Brain pericyte (primary cell): Measurements from ENCODE around the gene MPRIP.

Experiments used
- DNase-seq: peaks from one replicate; pipeline ENCODE4 v3.0.0-alpha.2; 2012; ENCODE audit warnings: low read depth, low spot score

MPRIP gene

DNA sequence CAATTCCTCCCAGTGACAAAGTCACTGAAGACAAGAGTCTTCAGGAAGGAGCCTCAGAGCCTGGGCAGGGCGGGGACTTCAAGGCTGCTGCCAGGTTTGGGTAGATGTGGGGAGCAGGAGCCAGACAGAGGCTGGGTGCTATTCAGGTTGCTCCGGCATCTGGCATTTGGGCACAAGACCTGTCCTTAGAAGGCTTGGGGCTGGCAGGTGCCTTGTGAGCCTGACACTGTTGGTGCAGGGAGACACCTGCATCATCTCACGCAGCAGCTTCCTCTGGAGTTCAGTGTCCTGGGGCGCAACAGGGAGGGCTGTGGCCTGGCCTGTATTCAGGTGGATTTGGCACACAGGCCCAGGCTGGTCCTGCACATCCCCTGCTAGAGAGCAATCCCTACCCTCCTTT, 65.0 kb downstream of the MPRIP start:
- DNase-seq = no peak

- no peak for DNase-seq
Measured at GRCh38 chr17:17107891-17108431, 65.7 kb downstream of the MPRIP start.

DNA sequence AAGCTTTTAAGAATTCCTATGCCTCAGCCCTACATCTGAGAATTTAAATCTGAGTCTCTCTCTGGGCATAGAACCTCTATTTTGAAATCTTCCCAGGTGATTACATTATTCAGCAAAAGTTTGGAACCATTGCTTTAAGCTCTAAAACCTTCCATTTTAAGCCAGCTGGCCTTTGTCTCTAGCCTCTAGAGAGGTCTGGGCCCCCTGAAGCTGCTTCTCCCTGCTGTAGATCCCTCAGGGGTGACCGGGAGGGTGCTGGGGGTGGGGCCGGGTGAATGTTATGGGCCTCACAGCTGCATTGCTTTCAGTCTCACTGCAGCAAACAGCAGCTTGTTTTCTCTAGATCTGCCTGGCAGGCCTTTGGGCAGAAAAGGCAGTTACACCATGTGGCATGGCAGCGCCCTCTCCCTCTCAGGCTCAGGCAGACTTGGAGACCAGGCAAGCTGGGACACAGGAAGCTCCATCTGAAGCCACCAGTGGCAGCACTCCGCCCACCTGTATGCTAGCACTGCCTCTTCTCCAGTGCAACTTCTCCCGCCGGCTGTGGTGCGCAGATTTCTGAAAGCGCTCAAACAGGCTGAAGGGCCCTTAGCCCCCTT, 66.3 kb downstream of the MPRIP start:
- DNase-seq = no peak

- no peak for DNase-seq
Measured at GRCh38 chr17:17109256-17109655, 67.0 kb downstream of the MPRIP start.

DNA sequence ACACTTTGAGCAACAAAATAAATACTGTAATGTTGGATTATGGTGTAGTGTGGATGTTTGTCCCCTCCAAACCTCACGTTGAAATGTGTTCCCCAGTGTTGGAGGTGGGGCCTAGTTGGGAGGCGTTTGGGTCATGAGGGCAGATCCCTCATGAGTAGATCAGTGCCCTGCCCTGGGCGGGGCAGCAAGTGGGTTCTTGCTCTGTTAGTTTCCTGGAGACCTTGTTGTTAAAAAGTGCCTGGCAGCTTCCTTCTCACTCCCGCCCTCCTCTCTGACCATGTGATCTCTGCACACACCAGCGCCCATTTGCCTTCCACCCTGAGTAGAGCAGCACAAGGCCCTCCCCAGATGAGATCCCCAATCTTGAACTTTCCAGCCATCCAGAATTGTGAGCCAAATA, 67.7 kb downstream of the MPRIP start:
- DNase-seq = no peak

GRCh38 chr17:17110520-17110919, 68.3 kb downstream of the MPRIP start:
- no peak for DNase-seq

DNA sequence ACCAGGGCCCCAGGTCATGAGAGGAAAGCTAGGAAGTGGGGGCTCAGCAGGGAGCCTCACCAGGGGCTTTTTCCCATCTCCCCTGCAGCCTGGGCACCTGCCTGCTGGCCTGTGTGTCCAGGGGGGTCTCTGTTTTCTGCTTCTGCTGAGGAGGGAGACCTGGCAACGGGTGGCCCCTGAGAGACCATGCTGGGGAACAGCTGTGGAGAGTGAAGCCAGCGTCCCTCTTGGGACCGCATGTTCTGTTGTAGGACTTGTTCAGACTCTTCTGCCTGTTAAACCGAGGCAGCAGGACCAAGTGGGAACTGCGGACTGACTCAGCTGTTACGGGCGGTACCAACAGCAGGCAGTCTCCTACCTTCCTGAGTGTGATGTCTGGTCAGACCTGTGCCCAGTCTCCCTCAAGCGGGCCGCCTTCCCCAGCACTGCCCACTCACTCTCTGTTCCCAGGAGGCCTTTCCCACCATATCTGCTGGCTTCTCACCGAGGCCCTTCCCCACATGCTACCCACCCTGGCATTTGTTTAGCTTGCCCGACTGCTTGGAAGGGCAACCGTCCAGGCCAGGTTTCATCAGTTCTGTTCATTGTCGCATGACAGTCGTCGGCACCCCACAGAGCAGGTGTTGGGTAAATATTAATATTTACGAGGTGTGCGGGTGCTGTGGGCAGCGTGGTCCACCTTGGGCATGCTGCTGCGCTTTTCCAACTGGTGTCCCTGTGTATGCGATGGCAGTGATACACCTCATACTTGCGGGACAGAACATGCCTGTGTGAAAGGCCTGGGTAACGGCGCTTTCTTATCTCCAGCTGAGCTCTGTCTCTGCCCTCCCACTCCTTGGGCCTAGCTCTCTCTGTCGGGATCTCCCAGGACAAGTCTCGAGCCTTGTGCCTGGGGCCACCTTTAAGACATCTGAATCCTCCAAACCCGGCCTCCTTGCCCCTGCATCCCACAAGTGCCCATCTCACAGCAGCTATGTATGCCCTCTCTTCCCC, 69.4 kb downstream of the MPRIP start:
- no peak for DNase-seq

GRCh38 chr17:17112628-17113200, 70.5 kb downstream of the MPRIP start:
- DNase-seq = no peak

DNA sequence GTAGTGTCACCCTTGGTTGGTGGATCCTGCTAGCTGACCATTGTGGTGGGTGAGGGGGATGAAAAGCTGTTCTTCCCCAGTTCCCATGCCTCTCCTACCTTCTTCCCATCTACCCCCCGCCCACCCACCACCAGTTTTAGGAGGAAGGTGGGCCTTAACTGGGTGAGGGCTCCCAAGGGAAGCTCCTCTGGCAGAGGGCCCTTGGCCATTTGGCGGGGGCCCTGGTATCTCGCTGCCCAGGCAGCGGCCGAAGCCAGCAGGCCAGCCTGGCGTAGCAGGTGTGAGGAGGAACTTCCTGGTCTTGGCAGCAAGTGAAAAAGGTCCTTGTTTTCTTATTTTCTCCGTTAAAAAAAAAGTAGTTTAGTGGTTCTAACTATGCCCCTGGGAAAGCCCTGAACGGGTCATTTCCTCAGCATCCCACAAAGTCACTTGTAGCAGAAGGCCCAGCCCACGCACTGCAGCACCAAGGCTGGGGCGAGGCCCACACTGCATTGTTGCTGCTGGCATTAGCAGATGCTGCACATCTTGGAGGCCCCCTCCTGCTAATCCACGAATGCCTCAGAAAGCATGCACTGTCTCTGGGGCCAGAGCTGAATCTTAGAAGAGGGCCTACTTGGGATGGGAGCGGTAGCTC, 72.5 kb downstream of the MPRIP start:
- DNase-seq = no peak

- DNase-seq = no peak
Measured at GRCh38 chr17:17115620-17116019, 73.4 kb downstream of the MPRIP start.

DNA sequence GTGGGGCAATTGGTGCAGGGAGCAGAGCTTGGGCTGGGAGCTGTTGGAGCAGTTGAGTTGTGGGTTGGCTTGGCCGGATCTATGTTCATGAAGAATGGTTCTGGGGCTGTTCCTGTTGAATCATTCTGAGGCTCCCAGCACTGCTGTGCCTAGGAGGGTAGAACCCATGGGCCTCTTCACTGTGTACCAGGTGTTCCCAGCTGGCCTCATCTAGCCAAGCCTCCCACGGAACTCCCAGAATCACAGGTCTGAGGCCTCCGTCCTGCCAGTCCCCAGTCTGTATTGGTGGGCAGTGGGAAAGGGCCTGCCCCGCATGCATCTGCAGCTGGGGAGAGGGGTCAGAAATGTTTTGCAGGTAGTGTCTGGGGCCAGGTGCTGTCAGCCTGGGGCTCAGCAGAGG, 74.1 kb downstream of the MPRIP start:
- DNase-seq = no peak

DNA sequence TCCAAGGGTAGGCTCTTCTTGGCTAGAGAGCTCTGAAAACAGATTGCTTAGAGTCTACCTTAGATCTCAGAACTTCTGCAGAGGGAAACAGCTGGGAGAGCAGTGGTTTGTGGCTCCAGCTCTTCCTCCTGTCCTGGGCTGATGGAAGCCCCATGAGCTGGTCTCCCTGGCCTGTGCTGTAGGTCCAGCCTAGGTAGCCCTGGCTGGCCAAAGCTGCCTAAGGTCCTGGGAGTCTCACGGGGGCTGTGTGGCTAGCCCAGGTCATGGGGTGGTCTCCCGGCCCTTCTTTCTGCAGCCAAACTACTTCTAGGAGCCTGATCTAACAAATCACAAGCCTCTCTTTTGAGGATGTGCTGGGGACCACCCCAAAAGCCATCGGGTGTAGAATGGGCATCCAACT, 75.7 kb downstream of the MPRIP start:
- DNase-seq = no peak

DNA sequence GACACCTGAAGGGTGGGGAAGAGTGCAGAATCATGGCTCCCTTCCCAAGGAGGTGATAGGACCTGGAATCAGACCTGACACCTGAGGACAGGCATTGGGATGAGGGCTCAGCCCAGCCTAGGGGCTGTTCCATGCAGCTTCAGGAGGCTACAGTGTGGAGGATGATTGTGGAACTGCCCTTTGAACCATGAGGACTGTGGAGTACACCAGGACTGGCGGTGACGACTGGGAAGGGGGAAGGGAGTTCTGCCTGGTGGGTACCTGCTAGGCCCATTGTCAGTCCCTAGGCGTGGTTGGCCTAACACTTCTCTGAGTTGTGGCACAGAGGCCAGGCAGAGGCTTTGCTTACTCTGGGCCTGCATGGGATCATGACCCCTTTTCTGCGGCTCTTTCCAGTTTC, 76.1 kb downstream of the MPRIP start:
- no peak for DNase-seq

DNA sequence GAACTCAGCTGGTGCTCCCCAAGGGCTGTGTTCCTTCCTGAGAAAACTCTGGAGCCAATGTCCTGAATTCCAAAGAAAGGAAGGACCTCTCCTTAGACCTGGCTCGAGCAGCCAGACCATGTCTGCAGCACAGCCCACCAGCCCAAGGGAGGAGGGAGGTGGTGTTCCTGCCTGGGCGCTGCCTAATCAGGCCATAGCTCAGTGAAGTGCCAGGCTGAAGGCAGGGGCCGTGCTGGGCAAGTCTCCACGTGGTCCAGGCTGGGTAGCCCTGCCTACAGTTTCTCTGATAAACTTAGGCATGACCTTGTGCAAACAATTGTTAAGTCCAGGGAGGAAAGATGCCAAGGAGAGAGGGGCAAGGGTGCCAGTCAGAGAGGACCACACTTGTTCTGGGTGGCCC, 76.8 kb downstream of the MPRIP start:
- no peak for DNase-seq

DNA sequence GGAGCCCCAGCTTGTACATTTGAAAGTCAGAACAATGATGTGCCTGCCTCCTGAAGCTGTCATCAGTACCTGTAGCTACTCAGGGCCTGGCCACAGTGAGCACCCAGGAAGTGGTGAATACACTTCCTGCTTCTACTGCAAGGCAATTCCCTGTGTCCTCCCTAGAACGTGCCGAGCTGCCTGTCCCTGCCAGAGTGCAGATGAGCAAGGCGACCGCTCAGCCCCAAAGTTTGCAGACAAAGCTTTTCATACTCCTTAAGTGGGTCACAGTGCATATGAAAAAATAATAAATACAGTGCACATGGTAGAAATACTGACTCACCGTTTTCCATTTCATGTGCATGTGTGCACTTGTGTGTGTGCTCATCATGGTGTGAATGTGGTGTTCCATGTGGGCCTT, 77.3 kb downstream of the MPRIP start:
- DNase-seq = no peak

- DNase-seq = no peak
Measured at GRCh38 chr17:17120294-17120693, 78.0 kb downstream of the MPRIP start.

DNA sequence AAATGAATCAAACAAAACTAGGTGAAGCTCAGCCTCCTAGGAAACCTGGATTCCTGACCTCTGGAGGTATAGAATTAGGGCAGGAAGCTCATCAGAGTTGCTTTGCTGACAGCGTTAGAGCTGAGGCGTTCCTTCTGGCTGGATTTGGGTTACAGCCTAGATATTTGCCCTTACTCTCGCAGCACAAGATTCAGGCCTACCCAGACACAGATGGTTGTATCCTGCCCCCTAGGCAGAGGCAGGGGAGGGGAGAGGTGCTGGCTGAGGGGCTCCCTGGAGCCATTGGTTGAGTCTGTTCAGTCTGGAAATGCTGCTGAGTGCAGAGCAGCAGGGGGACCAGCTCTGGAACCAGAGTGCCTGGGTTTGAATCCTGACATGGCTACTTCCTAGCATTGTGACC, 78.4 kb downstream of the MPRIP start:
- no peak for DNase-seq

DNA sequence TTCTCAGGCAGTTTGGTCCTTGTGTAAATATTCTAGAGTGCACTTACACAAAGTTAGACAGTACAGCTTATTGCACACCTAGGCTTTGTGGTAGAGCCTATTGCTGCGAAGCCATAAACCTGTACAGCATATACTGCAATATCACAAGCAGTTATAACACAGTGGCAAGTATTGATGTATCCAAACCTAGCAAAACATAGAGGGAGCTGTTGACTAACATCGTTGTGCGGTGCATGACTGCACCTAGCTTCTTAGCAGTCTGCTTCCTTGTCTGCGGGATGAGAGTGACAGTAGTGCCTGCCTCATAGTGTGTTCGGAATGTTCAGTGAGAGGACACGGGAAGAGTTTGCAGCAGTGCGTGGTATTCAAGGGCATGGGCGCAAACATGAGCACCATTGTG, 78.9 kb downstream of the MPRIP start:
- no peak for DNase-seq

- DNase-seq = no peak
Measured at GRCh38 chr17:17122781-17123483, 80.7 kb downstream of the MPRIP start.

GRCh38 chr17:17124341-17124740, 82.1 kb downstream of the MPRIP start:
- DNase-seq = no peak
